ENCODE measurements around the gene KIAA1755. TPM values are rescaled to one million over a fixed set of nuclear protein-coding genes. Genes with fewer than 3 reads are reported as not detected.

KIAA1755 gene
- total RNA-seq, 1 experiment from 2014 or later = 0.44 TPM

- Histone ChIP-seq H3K9me3 (ENCODE audit: low read length) (no peaks in the 10 kb centered on the region), H3K4me1 (ENCODE audit: insufficient read depth, low read length) (peaks cover 15% of the 10 kb centered on the region; the same call in 1 of the 2 replicates), H3K4me2 (ENCODE audit: low read length) (no peak overlapping the region), H3K9ac (ENCODE audit: low read length) (no peak overlapping the region), H3K9me2 (replicated peaks; ENCODE audit: low read length) (no peaks in the 10 kb centered on the region), H2AFZ (ENCODE audit: low read length) (no peak overlapping the region), H3K36me3 (ENCODE audit: low read depth, low read length) (no peaks in the 10 kb centered on the region), H4K20me1 (ENCODE audit: low read length) (no peaks in the 10 kb centered on the region), H3K27ac (ENCODE audit: low read length) (peak overlapping the region; percentile 54; the same call in 1 of the 2 replicates), H3K79me2 (ENCODE audit: low read length) (no peaks in the 10 kb centered on the region), H3K27me3 (ENCODE audit: low read length) (no peaks in the 10 kb centered on the region), H3F3A (ENCODE audit: low read length, unreplicated experiment) (no peaks in the 10 kb centered on the region), H3K4me3 (ENCODE audit: low read length) (no peak overlapping the region)
- ChIA-PET CTCF (no interaction called here), POLR2A (ENCODE audit: unreplicated experiment) (interaction anchor here (0.6 kb wide), 1 partner anchor 92 kb away, joined by 4 read pairs; no protein-coding TSS in a partner anchor)
- intact Hi-C loops (cut with micrococcal nuclease) = no loop called here
- ATAC-seq (no peak), DNase-seq (no peak)
- TF ChIP-seq CTCF (conservative IDR thresholded peaks at IDR 0.05; ENCODE audit: low read depth, low read length) = no peak
- TF ChIP-seq EZH2 (IDR thresholded peaks at IDR 0.05; ENCODE audit: low read length, unreplicated experiment) = no peak
- no peak for TF ChIP-seq EZH2phosphoT487 (IDR thresholded peaks at IDR 0.05; ENCODE audit: borderline replicate concordance, low read length)
- no TSS peak for BruUV-seq (replicated peaks)
These were observed 58.2 kb downstream of the KIAA1755 start for GRCh38 chr20:38202153-38202981.

- peak overlapping the region; percentile 54 for H3K27ac ChIP-seq (ENCODE audit: low read length)
These were observed 59.2 kb downstream of the KIAA1755 start for GRCh38 chr20:38201356-38201755.

More at GRCh38 chr20:38201356-38201755, 59.2 kb downstream of the KIAA1755 start:
- no peaks in the 10 kb centered on the region for H3K9me2 ChIP-seq (replicated peaks; ENCODE audit: low read length)
- TF ChIP-seq EZH2 (IDR thresholded peaks at IDR 0.05; ENCODE audit: low read length, unreplicated experiment) (no peak), CTCF (conservative IDR thresholded peaks at IDR 0.05; ENCODE audit: low read depth, low read length) (no peak), EZH2phosphoT487 (IDR thresholded peaks at IDR 0.05; ENCODE audit: borderline replicate concordance, low read length) (no peak)
- intact Hi-C loops (cut with micrococcal nuclease) = no loop called here
- no peaks in the 10 kb centered on the region for H3K36me3 ChIP-seq (ENCODE audit: low read depth, low read length)
- no peaks in the 10 kb centered on the region for H3K79me2 ChIP-seq (ENCODE audit: low read length)
- CTCF ChIA-PET = interaction anchor here (0.5 to 0.7 kb wide), 2 partner anchors 13 to 20 kb away, joined by 3 to 4 read pairs; no protein-coding TSS in a partner anchor
- no peaks in the 10 kb centered on the region for H3F3A ChIP-seq (ENCODE audit: low read length, unreplicated experiment)
- no peaks in the 10 kb centered on the region for H3K9me3 ChIP-seq (ENCODE audit: low read length)
- no peaks in the 10 kb centered on the region for H3K27me3 ChIP-seq (ENCODE audit: low read length)
- no TSS peak for BruUV-seq (replicated peaks)
- no peak overlapping the region for H3K9ac ChIP-seq (ENCODE audit: low read length)
- POLR2A ChIA-PET (ENCODE audit: unreplicated experiment) = no interaction called here
- no peaks in the 10 kb centered on the region for H4K20me1 ChIP-seq (ENCODE audit: low read length)
- ATAC-seq = peak; percentile 96
- 0 out of 2 replicates have a peak overlapping the region, but pooled peaks have one; percentile 33 for H2AFZ ChIP-seq (ENCODE audit: low read length)
- peak; percentile 79 for DNase-seq
- H3K4me1 ChIP-seq (ENCODE audit: insufficient read depth, low read length) = peaks cover 15% of the 10 kb centered on the region; the same call in 1 of the 2 replicates
- no peak overlapping the region for H3K4me2 ChIP-seq (ENCODE audit: low read length)
- no peak overlapping the region for H3K4me3 ChIP-seq (ENCODE audit: low read length)

Data from PC-3 (cell line).